GM12873 (cell line): ENCODE results near the gene IDUA.

Experiments
- CTCF ChIP-seq: IDR thresholded peaks from 2 replicates; pipeline ENCODE4 v1.5.1; 2012; ENCODE audit warnings: low read depth, mild to moderate bottlenecking, moderate library complexity, low read length, control low read depth; ENCODE audit not compliant: insufficient read depth; ENCODE audit errors: missing control alignments

IDUA gene

GRCh38 chr4:1019729-1020470, 33.1 kb downstream of the IDUA start:
- TF ChIP-seq CTCF = no peak

GRCh38 chr4:1021386-1022050, 34.7 kb downstream of the IDUA start:
- TF ChIP-seq CTCF = no peak

GRCh38 chr4:1022051-1022738, 35.4 kb downstream of the IDUA start:
- TF ChIP-seq CTCF = no peak

GRCh38 chr4:1022739-1023066, 35.9 kb downstream of the IDUA start:
- TF ChIP-seq CTCF = no peak

GRCh38 chr4:1023075-1023640, 36.3 kb downstream of the IDUA start:
- TF ChIP-seq CTCF = no peak

GRCh38 chr4:1023895-1024740, 37.3 kb downstream of the IDUA start:
- TF ChIP-seq CTCF = no peak
